GM23248 (cell line): ENCODE measurements around the gene ENTHD1.

Source experiments
- EZH2 ChIP-seq: fragments of 200-600 bp; sonication (generic); IDR thresholded peaks from 2 replicates; pipeline ENCODE4 v1.6.1; 2018; ENCODE audit warnings: antibody characterized with exemption, mild to moderate bottlenecking; ENCODE audit not compliant: insufficient read depth, poor library complexity, severe bottlenecking
- EZH2phosphoT487 ChIP-seq: fragments of 200-600 bp; sonication (generic); IDR thresholded peaks from 2 replicates; pipeline ENCODE4 v1.6.1; 2018; ENCODE audit warnings: antibody characterized with exemption, moderate library complexity, mild to moderate bottlenecking, low read depth; ENCODE audit not compliant: insufficient read depth

GRCh38 chr22:39731881-39732555 lies 161.5 kb downstream of the ENTHD1 start:
- no peak for TF ChIP-seq EZH2
- no peak for TF ChIP-seq EZH2phosphoT487
